HG03064 (cell line): ENCODE data around the gene GNAS.
"Not testable (repeated sequence)": the region's sequence is repeated elsewhere in the genome, so short reads cannot be mapped to it uniquely, and the experiment has no call there.

ENCODE experiments used
- ATAC-seq: cut with Tn5 transposase; IDR thresholded peaks from one replicate; pipeline ENCODE4 v1.9.1; 2021; ENCODE audit warnings: low read depth; ENCODE audit not compliant: unreplicated experiment

GNAS gene

GRCh38 chr20:58826271-58826670 is 26.2 kb upstream of the GNAS start:
- ATAC-seq, result no peak

- ATAC-seq, result no peak
Measured at GRCh38 chr20:58828136-58828535, 24.4 kb upstream of the GNAS start.

- not testable (repeated sequence) for ATAC-seq
Measured at GRCh38 chr20:58828804-58829203, 23.7 kb upstream of the GNAS start.

- ATAC-seq, result no peak
Measured at GRCh38 chr20:58829531-58829941, 23.0 kb upstream of the GNAS start.

GRCh38 chr20:58832457-58832856 is 20.1 kb upstream of the GNAS start:
- no peak for ATAC-seq

GRCh38 chr20:58833921-58834320 is 18.6 kb upstream of the GNAS start:
- no peak for ATAC-seq

GRCh38 chr20:58835231-58835630 is 17.3 kb upstream of the GNAS start:
- ATAC-seq, result no peak

- ATAC-seq, result no peak
Measured at GRCh38 chr20:58836616-58837204, 15.8 kb upstream of the GNAS start.

- no peak for ATAC-seq
Measured at GRCh38 chr20:58837717-58838116, 14.8 kb upstream of the GNAS start.

- no peak for ATAC-seq
Measured at GRCh38 chr20:58838174-58838573, 14.3 kb upstream of the GNAS start.

GRCh38 chr20:58839474-58839874 is 13.0 kb upstream of the GNAS start:
- ATAC-seq, result no peak

- ATAC-seq, result no peak
Measured at GRCh38 chr20:58839991-58840747, 12.3 kb upstream of the GNAS start.

GRCh38 chr20:58840816-58841538 is 11.5 kb upstream of the GNAS start:
- no peak for ATAC-seq

- no peak for ATAC-seq
Measured at GRCh38 chr20:58841539-58842264, 10.8 kb upstream of the GNAS start.

- no peak for ATAC-seq
Measured at GRCh38 chr20:58842276-58842675, 10.2 kb upstream of the GNAS start.

- ATAC-seq, result no peak
Measured at GRCh38 chr20:58843128-58843556, 9.4 kb upstream of the GNAS start.

GRCh38 chr20:58845706-58846105 is 6.8 kb upstream of the GNAS start:
- no peak for ATAC-seq

- no peak for ATAC-seq
Measured at GRCh38 chr20:58847463-58847862, 5.1 kb upstream of the GNAS start.

- ATAC-seq, result peak; percentile 78
Measured at GRCh38 chr20:58850693-58851174, 1.8 kb upstream of the GNAS start, which contains the start of gene GNAS-AS1. Gene GNAS-AS1, minus strand, starts transcription at chr20:58850902.

GRCh38 chr20:58851221-58851968 is 1.1 kb upstream of the GNAS start:
- ATAC-seq, result no peak
